NCI-H1105 treated with DMSO at 0.1 percent for 48 hours (cell line): Measurements from ENCODE around the gene CYP8B1.
"Not testable (repeated sequence)": the region's sequence is repeated elsewhere in the genome, so short reads cannot be mapped to it uniquely, and the experiment has no call there.

Experiments used
- DNase-seq: peaks from one replicate; lab custom pipeline; 2025; lab: John Stamatoyannopoulos, UW

CYP8B1 gene

DNA sequence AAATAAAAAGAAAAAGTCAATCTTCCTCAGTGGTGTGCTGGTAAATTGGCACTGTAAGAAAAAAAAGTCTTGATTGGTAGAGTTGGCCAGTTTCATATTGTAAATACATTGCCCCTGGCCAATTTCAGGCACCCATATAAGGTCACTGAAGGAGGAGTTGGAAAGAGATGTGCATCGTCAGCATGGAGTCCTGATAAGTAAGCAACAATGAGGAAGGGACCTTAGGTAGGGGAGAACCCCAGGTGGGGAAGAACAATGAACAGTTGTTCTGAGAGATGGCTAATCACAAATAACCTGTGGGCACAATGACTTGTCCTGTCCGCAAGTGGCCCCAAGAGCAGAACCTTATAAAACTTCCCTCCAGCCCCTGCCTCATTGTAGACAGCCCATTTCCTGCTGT lies 8.6 kb upstream of the CYP8B1 start:
- no peak for DNase-seq

DNA sequence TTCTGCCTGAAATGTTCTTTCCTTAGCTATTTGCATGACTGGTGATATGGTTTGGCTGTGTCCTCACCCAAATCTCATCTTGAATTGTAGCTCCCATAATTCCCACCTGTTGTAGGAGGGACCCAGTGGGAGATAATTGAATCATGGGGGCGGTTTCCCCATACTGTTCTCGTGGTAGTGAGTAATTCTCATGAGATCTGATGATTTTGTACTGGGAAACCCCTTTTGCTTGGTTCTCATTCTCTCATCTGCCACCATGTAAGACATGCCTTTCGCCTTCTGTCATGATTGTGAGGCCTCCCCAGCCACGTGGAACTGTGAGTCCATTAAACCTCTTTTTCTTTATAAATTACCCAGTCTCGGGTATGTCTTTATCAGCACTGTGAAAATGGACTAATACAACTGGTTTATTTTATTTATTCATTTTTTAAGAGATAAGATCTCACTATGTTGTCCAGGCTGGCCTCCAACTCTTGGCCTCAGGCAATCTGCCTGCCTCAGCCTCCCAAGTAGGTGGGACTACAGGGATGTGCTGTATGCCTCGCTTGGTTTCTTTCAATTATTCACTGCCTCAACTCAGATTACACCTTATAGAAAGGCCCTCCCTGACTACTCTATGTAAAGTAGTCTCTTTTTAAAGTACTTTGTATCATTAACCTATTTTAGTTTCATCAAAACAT lies 7.7 kb upstream of the CYP8B1 start:
- DNase-seq: not testable (repeated sequence)

DNA sequence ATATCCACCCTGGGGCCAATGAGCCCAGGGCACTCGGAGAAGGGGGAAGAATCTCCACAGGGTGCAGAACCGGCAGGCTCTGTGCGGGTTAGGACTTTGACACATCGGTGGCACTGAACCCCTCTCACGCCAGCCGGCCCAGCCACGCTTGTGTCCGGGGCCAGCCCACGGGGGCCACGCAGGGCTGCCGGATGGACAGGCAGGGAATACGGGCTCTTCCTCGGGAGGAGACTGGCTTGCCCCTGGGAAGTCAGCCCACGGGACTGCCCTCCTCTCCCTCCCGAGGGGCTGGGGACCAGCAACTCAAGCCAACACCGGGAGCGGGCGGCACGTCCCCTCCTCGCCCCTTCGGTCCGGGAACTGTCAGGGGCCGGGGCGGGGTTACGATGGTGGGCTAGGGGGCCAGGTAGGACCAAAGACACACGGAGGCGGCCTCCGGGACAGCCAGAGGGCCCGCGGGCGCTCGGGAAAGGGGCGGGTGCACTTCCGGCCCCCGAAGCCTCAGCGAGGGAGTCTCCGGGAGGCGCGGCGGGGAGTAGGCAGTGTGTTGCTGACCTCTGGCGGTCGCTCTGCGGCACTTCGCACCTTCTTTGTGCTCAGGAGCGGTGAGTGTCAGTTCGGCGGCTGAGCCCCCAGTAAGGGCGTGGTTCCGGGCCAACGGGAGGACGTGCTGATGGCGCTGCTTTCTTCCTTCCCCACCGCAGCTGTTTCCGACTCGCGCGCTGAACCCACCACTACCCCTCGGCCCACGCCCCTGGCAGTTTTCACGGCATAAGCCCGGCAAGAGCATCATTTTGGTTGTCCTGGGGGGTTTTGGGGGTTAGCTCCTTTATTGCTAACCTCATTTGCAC lies 5.1 kb upstream of the CYP8B1 start:
- peak; percentile 62 for DNase-seq

DNA sequence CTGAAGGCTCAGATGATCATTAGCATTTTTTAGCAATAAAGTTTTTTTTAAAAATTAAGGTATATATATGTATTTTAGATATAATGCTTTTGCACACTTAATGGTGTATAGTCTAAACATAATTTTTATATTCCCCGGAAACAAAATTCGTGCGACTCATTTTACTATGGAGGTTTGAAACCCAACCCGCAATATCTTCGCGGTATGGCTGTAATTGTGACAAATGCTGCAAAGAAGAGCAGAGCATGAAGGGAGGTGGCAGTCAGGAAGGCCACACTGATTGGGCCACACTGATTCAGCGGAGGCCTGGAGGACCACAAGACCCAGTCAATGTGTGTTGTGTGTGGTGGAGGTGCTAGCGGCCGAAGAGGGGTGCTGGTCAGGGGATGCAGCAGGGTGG lies 4.5 kb upstream of the CYP8B1 start:
- no peak for DNase-seq

DNA sequence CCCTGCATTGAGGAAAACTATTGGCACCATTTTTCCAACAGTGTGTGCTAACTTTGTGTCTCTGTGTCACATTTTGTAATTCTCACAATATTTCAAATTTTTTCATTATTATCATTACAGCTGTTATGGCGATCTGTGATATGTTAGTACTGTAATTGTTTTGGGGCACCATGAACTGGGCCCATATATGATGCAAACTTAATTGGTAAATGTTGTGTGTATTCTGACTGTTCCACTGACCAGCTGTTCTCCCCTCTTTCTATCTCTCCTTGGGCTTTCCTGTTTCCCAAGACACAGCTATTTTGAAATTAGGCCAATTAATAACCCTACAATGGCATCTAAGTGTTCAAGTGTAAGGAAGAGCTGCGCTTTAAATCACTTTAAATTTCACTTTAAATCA lies 2.2 kb upstream of the CYP8B1 start:
- DNase-seq: no peak

DNA sequence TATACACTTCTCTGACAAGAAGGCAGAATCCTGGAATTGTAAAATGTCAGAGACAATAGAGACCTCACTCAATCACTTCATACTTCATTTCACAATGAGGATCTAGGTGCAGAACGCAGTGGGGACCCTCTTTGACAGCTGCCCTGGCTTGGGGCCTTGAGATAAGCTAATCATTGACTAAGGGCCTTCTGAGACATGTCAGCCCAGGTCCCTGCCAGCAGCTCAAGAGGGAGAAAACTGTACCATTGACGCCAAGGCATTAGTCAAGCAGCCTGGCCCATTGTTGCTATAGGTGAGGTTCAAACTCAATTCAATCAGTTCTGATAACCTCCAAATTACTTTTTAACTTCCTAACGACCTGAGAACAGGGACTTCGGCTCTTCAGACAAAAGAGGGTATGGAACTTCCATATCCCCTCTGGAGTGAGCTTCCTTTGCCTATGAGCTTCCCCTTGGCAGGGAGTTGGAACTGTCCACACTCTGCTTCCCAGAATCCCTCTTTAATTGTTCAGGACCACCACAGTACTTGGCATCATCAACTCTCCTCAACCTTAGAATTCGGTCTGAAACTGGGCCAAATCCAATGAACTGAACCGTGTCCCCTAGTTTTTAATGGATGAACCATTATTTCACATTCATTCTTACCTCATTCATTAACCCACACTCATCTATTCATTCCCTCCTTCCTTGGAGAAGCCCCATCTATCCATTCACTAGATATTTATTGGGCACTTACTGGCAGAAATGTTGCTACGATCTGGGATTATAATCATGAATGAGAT lies 1.5 kb upstream of the CYP8B1 start:
- no peak for DNase-seq

DNA sequence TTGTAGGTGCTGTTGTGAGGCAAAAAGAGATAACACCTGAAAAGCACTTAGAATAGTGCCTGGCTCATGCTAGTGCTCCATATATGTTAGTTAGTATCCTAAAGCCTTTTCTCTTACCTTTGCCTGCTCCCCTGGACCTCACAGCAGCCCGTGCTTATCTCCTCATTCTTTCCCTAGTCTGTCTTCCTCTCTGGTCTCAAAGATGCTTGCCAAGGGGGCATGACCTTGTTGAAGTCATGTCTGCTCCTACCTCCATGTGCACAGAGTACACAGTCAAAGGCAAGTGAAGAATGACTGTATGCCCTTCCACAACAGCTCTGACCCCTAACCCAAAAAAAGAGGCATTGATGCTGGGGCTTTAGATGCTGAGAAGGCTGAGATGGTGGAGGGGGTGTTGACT lies 722 bp upstream of the CYP8B1 start:
- DNase-seq: no peak

DNA sequence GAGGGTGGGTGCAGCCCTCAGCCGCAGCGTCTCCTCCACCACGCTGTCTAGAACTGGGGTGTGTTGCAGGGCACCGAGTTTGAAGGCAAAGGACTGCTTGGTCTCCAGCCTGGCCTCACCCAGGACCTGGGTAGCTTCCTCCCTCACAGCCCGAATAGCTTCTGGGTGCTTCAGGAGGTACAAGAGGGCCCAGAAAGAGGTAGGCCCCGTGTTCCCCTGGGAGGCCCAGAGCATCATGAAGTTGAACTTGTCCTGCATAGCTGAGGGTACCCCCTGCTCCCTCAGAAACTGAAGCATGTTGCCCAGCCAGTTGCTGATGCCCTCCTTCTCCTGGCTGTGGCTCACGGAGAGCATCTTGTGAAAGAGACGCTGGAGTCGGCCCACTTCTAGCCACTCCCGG lies 930 bp downstream of the CYP8B1 start:
- no peak for DNase-seq

DNA sequence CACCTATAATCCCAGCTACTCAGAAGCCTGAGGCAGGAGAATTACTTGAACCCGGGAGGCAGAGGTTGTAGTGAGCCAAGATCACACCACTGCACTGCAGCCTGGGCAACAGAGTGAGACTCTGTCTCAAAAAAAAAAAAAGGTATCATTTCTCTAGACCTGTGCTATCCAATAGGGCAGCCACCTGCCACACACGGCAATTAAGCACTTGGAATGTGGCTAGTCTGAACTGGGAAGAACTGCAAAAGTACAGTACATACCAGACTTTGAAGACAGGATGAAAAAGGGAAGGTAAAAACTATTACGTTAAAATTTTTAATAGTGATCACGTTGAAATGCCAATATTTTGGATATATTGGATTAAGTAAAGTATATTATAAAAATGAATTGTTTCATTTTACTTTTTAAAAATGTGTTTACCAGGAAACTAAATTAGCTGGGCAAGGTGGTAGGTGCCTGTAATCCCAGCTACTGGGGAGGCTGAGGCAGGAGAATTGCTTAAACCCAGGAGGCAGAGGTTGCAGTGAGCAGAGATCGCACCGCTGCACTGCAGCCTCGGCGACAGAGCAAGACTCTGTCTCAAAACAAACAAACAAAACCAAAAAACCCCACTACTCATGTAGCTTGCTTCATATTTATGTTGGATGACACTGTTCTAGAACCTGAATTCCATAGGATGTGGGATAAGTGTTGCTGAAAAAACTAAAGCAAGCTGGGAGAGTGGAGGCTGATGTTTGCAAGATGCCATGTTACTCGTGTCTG lies 2.3 kb downstream of the CYP8B1 start:
- no peak for DNase-seq

DNA sequence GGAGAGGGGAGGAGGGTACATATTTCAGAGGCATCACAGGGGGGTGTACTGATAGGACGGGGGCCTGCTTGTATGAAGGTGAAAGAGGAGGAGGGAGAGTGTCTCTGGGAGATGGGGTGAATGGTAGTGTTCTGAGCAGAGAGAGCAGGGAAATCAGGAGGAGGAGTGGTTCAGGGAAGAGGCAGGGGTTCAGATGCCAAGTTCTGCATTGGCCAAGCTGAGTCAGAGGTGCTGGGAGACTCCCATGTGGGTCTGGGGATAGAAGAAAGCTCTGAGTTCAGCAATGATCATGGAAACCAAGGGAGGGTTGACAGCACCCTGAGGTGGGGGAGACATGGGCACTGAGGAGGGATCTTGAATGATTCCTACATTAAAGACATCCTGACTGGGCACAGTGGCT lies 3.0 kb downstream of the CYP8B1 start:
- DNase-seq: no peak

DNA sequence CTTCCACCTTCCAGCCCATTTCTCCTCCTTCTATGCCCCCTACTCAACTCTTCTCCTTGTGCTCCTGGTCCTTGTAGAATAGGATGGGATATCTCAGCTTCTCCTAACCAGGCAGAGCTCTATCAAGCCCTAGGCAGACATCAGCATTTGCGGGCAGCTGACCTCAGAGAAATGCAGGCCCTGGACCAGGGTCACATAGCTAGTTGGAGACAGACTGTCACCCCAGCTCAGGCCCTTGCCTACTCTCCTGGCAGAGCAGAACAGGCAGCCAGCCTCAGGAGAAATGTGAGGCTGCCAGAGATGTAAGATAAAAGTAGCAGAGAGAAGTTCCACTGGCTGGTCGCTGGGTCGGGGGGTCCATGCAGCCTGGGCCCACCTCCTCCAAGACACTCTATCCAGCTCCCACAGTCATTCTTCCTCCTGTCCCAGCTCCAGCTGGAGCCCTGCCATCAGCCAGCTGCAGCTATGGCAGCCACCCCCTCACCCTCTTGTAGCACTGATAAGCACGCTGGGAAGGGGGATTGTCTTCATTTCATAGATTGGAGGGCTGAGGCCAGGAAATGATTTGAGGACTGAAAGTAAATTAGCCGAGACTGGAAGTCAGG lies 4.0 kb downstream of the CYP8B1 start:
- no peak for DNase-seq

DNA sequence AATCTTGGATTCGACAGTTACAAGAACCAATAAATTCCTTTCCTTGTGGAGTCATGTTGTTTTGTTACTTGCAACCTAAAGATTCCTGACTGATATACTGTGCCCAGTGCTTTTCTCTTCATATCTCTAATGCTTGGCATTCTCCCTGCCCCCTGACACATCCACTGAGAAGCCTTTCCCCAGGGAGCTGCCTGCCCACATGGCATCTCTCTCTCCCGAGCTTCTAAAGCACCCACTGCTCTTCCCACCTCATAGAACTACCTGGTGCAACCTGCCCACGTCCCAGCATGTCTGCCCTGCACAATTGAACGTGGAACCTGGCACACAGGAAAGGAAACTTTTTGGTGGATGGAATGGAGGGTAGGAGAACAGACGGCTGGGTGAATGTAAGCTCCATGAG lies 6.8 kb downstream of the CYP8B1 start:
- DNase-seq: no peak

DNA sequence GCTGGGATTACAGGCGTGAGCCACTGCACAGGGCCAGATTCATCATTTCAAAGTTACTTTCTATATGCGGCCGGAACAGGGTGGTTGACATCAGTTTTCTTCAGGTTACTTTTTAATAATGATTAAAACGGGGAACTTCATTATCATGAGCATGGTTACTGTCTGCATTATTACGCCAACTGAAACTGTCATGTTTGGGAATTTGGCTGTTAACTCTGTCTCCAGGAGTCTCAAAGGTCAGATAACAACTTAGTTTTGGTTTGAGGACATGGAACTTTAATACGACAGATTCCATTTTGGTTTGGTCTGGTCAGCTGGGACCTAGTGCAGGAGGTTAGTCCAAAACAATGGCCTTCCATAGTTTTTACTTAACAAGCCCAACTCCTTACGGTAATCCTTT lies 8.5 kb downstream of the CYP8B1 start:
- no peak for DNase-seq

DNA sequence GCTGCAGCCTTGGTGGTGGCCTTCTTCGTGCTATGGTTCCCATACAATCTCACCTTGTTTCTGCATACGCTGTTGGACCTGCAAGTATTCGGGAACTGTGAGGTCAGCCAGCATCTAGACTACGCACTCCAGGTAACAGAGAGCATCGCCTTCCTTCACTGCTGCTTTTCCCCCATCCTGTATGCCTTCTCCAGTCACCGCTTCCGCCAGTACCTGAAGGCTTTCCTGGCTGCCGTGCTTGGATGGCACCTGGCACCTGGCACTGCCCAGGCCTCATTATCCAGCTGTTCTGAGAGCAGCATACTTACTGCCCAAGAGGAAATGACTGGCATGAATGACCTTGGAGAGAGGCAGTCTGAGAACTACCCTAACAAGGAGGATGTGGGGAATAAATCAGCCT lies 10.4 kb downstream of the CYP8B1 start:
- no peak for DNase-seq

DNA sequence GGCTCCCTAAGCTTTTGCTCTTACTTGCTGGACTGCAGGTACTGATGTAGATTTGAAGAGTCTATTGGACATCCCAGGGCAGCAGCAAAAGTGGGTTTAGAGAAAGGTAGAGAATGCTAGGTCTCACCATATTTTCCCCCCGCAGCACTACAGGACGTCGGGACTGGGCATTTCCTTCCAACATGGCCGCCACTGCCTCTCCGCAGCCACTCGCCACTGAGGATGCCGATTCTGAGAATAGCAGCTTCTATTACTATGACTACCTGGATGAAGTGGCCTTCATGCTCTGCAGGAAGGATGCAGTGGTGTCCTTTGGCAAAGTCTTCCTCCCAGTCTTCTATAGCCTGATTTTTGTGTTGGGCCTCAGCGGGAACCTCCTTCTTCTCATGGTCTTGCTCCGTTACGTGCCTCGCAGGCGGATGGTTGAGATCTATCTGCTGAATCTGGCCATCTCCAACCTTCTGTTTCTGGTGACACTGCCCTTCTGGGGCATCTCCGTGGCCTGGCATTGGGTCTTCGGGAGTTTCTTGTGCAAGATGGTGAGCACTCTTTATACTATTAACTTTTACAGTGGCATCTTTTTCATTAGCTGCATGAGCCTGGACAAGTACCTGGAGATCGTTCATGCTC lies 11.2 kb downstream of the CYP8B1 start:
- DNase-seq: no peak

DNA sequence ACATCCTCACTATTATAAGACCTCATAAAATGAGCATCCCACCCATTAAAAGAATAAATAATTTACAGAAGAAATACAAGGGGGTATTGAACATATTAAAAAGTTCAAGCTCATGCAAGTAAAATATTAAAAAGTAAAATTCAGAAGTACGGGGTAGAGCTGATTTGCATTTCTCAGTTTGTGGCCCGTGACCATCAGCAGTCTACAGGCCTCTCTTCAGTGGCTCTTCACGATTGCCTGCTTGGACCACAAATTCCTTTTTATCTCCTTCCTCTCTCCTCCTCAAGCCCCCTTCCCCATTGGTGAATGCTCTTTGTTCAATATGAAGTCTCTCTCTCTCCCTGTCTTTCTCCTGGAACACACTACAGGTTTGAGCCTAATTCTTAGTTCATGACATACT lies 19.1 kb downstream of the CYP8B1 start:
- no peak for DNase-seq

DNA sequence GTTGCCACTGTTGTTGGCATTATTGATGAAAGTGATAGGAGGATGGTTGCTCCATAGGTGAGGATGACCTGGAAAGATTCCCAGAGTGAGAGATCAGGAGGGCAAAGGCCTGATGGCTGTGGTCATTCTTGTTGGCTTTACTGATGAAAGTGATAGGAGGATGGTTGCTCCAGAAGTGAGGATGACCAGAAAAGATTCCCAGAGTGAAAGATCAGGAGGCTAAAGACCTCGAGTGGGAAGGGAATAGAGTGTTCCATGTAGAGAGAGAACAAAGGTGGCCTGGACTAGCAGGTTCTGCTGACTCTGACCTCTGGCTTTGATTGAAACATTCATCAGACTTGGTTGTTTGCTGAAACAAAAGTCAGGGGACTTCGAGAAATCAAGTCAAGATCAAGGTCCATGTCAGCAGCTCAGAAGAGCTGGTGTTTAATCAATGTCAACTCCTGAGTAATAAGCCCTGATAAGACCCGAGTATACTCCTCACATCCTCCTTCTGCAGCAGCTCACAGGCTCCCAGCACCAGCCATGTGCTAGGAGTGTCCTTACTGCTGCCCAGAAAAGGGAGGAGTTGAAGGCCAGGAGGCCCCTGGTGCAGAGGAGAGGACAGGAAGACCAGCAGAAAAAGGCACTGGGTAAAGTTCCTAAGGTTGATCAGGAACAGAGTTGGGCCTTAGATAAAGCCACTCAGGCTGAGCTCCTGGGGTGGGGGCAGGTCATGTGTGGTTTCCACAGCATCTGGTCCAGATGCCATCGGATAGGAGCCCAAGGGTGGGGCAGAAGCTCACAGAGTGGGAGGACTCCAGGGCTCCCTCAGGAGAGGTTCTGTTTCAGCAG lies 19.9 kb downstream of the CYP8B1 start:
- DNase-seq: no peak

DNA sequence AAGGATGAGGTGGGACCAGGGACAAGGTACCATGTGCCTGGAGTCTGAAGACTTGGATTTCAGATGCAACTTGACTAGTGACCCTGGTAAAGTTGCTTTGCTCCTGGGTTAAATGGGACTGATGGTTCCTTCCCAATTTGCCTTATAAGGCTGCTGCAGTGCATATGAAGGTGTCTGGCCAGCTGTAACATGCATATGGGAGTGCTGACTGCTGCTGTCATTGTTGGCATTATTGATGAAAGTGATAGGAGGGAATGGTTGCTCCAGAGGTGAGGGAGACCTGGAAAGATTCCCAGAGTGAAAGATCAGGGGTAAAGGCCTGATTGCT lies 20.5 kb downstream of the CYP8B1 start:
- DNase-seq: no peak

DNA sequence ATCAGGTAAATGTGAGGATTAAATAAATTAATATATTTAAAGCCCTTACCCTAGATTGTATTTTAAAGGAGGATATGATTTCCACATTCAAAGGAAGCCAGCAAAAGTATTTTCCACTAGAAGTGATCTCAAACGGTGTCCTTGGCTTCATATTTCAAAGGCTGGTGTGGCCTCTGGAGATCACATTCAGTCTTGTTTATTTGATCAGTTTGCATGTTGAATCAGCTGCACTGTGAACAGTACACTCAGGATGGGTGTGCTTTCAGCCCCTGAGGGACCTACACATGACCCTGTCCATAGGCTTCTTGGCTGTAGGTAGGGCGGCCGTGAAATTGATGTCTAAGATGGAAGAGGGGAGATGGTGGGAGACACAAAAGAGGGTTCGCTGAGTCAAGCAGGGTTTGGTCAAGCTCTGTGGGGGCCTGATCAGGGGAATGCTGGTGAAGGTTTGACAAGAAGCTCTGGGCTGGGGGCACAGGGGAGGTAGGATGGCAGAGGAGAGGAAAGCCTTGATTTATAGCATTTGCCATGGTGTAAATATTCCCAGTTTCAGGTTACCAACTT lies 21.9 kb downstream of the CYP8B1 start:
- no peak for DNase-seq

DNA sequence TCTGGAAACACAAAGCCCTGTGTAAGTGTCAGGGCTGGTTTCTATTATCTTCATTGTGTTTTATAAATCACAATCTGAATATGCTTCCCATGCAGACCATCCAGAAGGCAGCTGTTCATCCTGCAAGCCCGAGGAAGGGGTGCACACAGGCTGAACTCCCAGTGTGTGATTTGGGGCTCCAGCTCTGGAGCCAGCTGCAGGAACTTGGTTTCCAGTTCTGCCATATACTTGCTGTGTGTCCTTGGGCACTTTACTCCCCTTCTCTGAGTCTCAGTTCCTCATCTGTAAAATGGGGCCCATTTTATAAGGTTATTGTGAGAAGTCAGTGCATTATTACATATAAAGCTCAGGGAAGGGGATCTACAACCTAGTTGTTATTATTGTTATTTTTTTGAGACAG lies 22.6 kb downstream of the CYP8B1 start:
- no peak for DNase-seq
